Lower leg skin (tissue), 3 donors: ENCODE measurements around the gene TRPC3.

Source experiments
- CTCF ChIP-seq, 3 donors: fragments of 450-650 bp; IDR thresholded peaks; one replicate each; pipeline ENCODE4 v1.5.1; 2016; ENCODE audit warnings: antibody characterized with exemption in 3 of 3, mild to moderate bottlenecking in 3 of 3, moderate library complexity in 2 of 3
- POLR2A ChIP-seq, 2 donors: fragments of 450-650 bp; IDR thresholded peaks; one replicate each; pipeline ENCODE4 v1.6.1; 2016 to 2017; ENCODE audit warnings: antibody characterized with exemption in 2 of 2, mild to moderate bottlenecking in 1 of 2, moderate library complexity in 1 of 2

DNA sequence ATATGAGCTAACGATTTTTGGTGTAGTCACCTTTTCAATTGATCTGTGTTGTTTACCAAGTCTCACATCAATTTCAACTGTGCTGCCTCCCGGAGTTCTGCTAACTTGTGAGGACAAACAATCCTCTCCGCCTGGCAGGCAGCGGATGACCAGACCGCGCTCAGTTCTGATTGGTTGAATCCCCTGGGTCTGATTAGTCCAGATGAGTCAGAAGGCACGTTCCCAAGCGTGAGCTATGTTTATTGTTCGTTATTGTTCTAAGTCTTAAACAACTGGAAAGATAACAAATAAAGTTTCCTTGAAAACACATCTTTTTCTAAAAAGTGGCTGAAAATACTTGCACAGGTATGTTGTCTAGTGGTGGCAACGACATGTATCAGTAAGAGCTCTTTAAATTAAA lies 37.9 kb upstream of the TRPC3 start:
- TF ChIP-seq CTCF (IDR thresholded peaks at IDR 0.05) (no peak), POLR2A (IDR thresholded peaks at IDR 0.05) (no peak)
